ENCODE results near the gene OBSCN.

DNA sequence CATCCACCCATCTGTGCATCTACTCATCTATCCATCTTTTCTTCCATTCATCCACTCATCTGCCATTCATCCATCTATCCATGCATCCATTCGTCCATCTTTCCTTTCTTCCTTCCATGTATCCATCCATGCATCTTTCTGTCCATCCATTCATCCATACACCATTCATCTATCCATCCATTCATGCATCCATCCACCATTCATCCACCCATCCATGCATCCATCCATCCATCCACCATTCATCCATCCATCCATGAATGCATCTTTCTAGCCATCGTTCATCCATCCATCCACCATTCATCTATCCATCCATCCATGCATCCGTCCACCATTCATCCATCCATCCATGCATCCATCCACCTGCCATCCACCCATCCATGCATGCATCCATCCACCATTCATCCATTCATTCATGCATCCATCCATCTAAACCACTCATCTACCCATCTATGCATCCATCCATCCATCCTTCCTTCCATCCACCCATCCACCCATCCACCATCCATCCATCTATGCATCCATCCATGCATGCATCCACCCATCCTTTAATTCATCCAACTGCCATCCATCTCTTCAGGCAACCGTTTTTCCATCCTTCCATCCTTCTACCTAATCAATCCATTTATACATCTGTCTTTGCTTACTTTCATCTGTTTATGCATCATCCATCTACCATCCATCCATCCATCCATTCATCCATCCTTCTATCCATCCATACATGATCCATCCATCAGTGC lies 111.7 kb downstream of the OBSCN start:
- TF ChIP-seq, protein P1, sequence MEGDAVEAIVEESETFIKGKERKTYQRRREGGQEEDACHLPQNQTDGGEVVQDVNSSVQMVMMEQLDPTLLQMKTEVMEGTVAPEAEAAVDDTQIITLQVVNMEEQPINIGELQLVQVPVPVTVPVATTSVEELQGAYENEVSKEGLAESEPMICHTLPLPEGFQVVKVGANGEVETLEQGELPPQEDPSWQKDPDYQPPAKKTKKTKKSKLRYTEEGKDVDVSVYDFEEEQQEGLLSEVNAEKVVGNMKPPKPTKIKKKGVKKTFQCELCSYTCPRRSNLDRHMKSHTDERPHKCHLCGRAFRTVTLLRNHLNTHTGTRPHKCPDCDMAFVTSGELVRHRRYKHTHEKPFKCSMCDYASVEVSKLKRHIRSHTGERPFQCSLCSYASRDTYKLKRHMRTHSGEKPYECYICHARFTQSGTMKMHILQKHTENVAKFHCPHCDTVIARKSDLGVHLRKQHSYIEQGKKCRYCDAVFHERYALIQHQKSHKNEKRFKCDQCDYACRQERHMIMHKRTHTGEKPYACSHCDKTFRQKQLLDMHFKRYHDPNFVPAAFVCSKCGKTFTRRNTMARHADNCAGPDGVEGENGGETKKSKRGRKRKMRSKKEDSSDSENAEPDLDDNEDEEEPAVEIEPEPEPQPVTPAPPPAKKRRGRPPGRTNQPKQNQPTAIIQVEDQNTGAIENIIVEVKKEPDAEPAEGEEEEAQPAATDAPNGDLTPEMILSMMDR (IDR thresholded peaks at IDR 0.05; ENCODE audit: low read depth, low read length, missing input control): no peak
- TF ChIP-seq RAD21 (IDR thresholded peaks at IDR 0.05): no peak
